Tibial nerve (tissue), 4 donors: Measurements from ENCODE around the gene MOGAT1.

Source experiments
- EP300 ChIP-seq, 2 donors: sonication (generic); formaldehyde crosslinking; IDR thresholded peaks; one replicate each; pipeline ENCODE4 v1.6.1; 2017; ENCODE audit warnings: antibody characterized with exemption in 2 of 2, mild to moderate bottlenecking in 1 of 2
- POLR2A ChIP-seq, 2 donors: fragments of 450-650 bp; IDR thresholded peaks; one replicate each; pipeline ENCODE4 v1.6.1; 2017; ENCODE audit warnings: antibody characterized with exemption in 2 of 2, mild to moderate bottlenecking in 2 of 2, moderate library complexity in 2 of 2
- TF ChIP-seq, protein P1 (sequence below), 5 experiments: fragments of 200-600 bp in 3 of 5; fragments of 450-650 bp in 2 of 5; sonication (generic) in 3 of 5; IDR thresholded peaks; one replicate each; pipeline ENCODE4 v1.5.1; 2016 to 2019; ENCODE audit warnings: antibody characterized with exemption in 5 of 5, mild to moderate bottlenecking in 3 of 5, moderate library complexity in 2 of 5

GRCh38 chr2:222733470-222733845, 62.0 kb downstream of the MOGAT1 start:
- TF ChIP-seq, protein P1, sequence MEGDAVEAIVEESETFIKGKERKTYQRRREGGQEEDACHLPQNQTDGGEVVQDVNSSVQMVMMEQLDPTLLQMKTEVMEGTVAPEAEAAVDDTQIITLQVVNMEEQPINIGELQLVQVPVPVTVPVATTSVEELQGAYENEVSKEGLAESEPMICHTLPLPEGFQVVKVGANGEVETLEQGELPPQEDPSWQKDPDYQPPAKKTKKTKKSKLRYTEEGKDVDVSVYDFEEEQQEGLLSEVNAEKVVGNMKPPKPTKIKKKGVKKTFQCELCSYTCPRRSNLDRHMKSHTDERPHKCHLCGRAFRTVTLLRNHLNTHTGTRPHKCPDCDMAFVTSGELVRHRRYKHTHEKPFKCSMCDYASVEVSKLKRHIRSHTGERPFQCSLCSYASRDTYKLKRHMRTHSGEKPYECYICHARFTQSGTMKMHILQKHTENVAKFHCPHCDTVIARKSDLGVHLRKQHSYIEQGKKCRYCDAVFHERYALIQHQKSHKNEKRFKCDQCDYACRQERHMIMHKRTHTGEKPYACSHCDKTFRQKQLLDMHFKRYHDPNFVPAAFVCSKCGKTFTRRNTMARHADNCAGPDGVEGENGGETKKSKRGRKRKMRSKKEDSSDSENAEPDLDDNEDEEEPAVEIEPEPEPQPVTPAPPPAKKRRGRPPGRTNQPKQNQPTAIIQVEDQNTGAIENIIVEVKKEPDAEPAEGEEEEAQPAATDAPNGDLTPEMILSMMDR (IDR thresholded peaks at IDR 0.05): no peak
- TF ChIP-seq POLR2A (IDR thresholded peaks at IDR 0.05): no peak
- no peak for TF ChIP-seq EP300 (IDR thresholded peaks at IDR 0.05)
